Effector memory CD4-positive, alpha-beta T cell (primary cell): ENCODE data around the gene DHRS3.
"Not testable (repeated sequence)": the region's sequence is repeated elsewhere in the genome, so short reads cannot be mapped to it uniquely, and the experiment has no call there.

Source experiments
- DNase-seq, 3 donors: peaks; one replicate each; pipeline ENCODE4 v3.0.0-alpha.2; 2020
- H3K27ac ChIP-seq: 2 replicates; pipeline ENCODE4 v1.7.0; 2013; ENCODE audit warnings: mild to moderate bottlenecking, low read length, moderate library complexity; ENCODE audit not compliant: insufficient read depth, poor library complexity, severe bottlenecking
- H3K27me3 ChIP-seq: replicated peaks from 2 replicates; pipeline ENCODE4 v1.7.0; 2013; ENCODE audit warnings: mild to moderate bottlenecking, low read length; ENCODE audit not compliant: insufficient read depth, control insufficient read depth, poor library complexity, severe bottlenecking
- H3K36me3 ChIP-seq: 2 replicates; pipeline ENCODE4 v1.7.0; 2013; ENCODE audit warnings: mild to moderate bottlenecking, low read length, moderate library complexity; ENCODE audit not compliant: control insufficient read depth, insufficient read depth
- H3K4me1 ChIP-seq: 2 replicates; pipeline ENCODE4 v1.7.0; 2013; ENCODE audit warnings: low read length, mild to moderate bottlenecking; ENCODE audit not compliant: control insufficient read depth, insufficient read depth, poor library complexity, severe bottlenecking
- H3K4me3 ChIP-seq: 2 replicates; pipeline ENCODE4 v1.7.0; 2013; ENCODE audit warnings: low read length, low read depth, mild to moderate bottlenecking; ENCODE audit not compliant: insufficient read depth, poor library complexity, severe bottlenecking
- H3K9me3 ChIP-seq: 2 replicates; pipeline ENCODE4 v1.7.0; 2013; ENCODE audit warnings: mild to moderate bottlenecking, low read length, moderate library complexity; ENCODE audit not compliant: control insufficient read depth

DHRS3 gene

DNA sequence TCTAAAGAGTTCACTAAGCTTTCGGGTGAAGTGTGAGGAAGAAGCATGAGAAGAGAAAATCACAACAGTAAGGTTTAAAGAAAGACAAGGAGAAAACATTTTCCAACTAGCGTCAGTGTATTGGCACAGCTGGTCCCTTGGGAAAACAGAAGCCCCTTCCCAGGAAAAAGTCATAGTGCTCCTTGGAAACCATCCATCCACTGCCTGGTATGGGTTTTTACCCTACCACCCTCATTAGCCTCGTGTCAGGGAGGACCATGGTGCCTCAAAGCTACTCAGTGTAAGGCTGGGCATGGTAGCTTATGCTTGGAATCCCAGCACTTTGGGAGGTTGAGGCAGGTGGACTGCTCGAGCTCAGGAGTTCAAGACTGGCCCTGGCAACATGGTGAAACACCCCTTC, 38.6 kb upstream of the DHRS3 start:
- H3K27me3 ChIP-seq = no peaks in the 10 kb centered on the region
- H3K4me3 ChIP-seq = no peak overlapping the region
- H3K36me3 ChIP-seq = no peaks in the 10 kb centered on the region
- no peaks in the 10 kb centered on the region for H3K9me3 ChIP-seq
- DNase-seq = no peak
- no peaks in the 10 kb centered on the region for H3K4me1 ChIP-seq
- H3K27ac ChIP-seq = no peak overlapping the region

DNA sequence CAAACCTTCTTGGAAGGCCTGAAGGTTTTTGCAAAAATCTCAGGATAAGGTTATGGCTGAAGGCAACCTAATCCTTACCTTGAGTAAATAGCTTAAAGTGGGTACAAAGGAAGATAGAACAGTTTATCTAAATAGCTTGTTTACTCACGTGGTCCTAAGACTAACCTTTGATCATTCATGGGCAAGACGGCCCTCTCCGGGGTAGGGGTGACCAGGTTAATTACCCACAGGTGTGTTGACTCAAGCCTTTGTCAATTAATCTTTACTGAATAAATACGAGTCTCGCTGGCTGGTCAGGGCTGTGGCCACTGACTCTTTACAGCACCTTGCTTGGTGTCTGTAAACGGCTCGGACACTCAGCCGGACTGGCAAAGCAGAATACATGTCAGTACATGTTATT, 36.6 kb upstream of the DHRS3 start:
- Histone ChIP-seq H3K27me3 (no peaks in the 10 kb centered on the region), H3K36me3 (no peaks in the 10 kb centered on the region), H3K4me3 (no peak overlapping the region), H3K27ac (no peak overlapping the region), H3K4me1 (no peaks in the 10 kb centered on the region), H3K9me3 (no peaks in the 10 kb centered on the region)
- no peak for DNase-seq

DNA sequence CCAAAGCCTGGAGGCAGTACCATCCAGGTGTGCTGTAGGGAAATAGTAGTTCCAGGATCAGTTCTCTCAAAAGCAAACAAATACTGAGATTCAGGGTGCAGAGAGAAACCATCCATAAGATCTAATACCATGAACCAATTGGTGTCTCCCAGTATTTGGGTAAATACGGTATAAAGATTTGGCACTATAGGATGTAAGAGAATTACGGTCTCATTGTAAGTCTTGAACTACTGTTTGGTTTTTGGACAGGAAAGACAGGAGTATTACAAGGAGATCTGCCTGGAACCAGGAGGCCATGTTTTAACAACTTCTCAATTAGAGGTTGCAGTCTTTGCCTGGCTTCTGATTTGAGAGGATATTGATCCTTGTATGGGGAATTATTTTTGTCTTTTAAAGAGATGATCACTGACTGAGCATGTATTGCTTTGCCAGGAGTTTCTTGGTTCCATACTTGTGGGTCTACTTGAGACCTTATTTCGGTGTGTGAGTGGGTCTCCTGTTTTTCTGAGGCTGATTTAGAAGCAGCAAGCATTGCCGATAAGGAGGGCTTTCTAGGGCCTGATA, 36.1 kb upstream of the DHRS3 start:
- no peaks in the 10 kb centered on the region for H3K4me1 ChIP-seq
- no peak overlapping the region for H3K4me3 ChIP-seq
- H3K27me3 ChIP-seq = no peaks in the 10 kb centered on the region
- no peaks in the 10 kb centered on the region for H3K36me3 ChIP-seq
- no peak overlapping the region for H3K27ac ChIP-seq
- DNase-seq = no peak
- H3K9me3 ChIP-seq = no peaks in the 10 kb centered on the region

DNA sequence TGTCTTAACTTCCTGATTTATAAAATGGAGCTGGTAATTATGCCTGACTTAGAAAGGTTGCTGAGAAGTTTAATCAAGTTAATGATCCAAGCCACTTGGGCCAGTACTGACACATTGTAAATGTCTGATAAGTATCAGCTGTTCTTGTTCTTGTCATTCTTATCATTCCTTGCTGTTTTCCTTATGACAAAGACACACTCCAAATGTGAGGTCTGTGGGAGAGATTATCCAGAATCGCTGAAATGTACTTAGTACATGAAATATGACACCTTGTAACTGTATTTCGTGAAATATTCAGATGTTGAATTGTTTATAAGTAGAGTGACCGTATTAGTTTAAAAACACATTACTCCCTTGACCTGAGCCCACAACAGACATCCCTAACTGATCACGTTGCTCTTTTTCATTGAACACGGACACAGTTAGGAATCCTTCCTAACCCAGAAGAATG, 32.0 kb upstream of the DHRS3 start:
- Histone ChIP-seq H3K27me3 (no peaks in the 10 kb centered on the region), H3K4me1 (no peaks in the 10 kb centered on the region), H3K36me3 (no peaks in the 10 kb centered on the region), H3K4me3 (no peak overlapping the region), H3K9me3 (no peaks in the 10 kb centered on the region), H3K27ac (no peak overlapping the region)
- no peak for DNase-seq

DNA sequence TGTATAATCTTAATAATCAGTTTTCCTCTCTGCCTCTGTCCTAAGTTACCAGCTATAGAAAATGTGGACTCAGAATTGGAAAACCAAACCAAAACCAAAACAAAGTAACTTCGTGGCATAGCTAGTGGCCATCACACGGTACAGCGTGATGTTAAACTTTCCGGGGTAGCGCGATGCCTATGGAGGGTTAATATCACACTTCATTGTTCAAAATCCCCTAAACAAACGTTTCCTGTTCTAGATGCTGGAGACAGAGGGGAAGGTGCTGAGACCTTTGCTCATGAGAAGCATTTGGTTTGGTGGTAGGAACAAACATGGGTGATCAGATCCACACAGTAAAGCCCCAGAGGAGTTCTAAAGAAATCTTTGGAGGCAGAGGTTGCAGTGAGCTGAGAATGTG, 30.7 kb upstream of the DHRS3 start:
- no peak overlapping the region for H3K4me3 ChIP-seq
- no peak overlapping the region for H3K27ac ChIP-seq
- DNase-seq = no peak
- no peaks in the 10 kb centered on the region for H3K27me3 ChIP-seq
- H3K36me3 ChIP-seq = no peaks in the 10 kb centered on the region
- H3K9me3 ChIP-seq = no peaks in the 10 kb centered on the region
- H3K4me1 ChIP-seq = no peaks in the 10 kb centered on the region

DNA sequence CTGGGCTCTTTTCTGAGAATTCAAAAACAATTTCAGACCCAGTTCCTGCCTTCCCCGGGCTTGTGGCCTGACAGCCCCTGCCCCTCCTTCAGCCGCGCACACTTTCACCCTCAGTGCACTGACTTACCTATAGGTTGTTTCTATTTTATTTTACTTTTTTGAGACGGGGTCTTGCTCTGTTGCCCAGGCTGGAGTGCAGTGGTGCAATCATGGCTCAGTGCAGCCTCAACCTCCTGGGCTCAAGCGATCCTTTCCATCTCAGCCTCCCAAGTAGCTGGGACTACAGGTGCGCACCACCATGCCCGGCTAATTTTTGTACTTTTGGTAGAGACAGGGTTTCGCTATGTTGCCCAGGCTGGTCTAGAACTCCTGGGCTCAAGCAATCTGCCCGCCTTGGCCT, 27.4 kb upstream of the DHRS3 start:
- not testable (repeated sequence) for H3K27ac ChIP-seq, H3K4me1 ChIP-seq, H3K4me3 ChIP-seq, H3K27me3 ChIP-seq, H3K9me3 ChIP-seq, H3K36me3 ChIP-seq, DNase-seq

DNA sequence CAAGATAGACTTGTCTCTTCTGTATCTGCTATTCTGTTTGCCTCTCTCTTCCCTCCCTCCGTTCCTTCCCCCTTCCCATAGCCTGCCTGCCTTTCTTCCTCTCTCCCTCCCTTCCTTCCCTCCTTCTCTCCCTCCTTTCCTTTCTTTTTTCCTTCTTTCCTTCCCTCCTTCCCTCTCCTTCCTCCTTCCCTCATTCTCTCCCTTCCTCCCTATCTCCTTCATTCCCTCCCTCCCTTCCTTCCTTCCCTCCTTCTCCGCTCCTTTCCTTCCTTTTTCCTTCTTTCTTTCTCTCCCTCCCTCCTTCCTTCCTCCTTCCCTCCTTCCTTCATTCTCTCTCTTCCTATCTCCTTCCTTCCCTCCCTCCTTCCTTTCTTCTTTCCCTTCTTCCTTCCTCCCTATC, 26.8 kb upstream of the DHRS3 start:
- no peak for DNase-seq
- Histone ChIP-seq H3K9me3 (no peaks in the 10 kb centered on the region), H3K27me3 (no peaks in the 10 kb centered on the region), H3K36me3 (no peaks in the 10 kb centered on the region), H3K4me3 (no peak overlapping the region), H3K4me1 (no peaks in the 10 kb centered on the region), H3K27ac (no peak overlapping the region)

DNA sequence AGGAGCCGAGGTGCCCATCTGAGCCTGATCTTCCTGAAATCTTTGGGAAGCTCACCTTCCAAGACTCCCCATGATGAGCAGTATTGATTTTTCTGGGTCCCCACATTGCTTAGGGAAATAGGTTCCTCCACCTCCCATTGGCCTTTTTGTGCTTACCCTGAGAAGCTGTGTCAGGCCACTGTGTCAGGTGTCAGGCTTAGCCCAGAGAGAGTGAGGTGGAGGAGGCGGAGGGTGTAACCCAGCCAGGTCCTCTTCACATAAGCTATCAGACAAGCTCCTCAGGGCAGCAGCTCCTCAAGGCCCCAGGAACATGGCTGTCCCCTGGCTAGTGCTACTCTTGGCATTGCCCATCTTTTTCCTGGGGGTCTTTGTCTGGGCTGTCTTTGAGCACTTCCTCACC, 26.2 kb upstream of the DHRS3 start:
- no peak for DNase-seq
- H3K36me3 ChIP-seq = no peaks in the 10 kb centered on the region
- H3K4me1 ChIP-seq = no peaks in the 10 kb centered on the region
- no peaks in the 10 kb centered on the region for H3K27me3 ChIP-seq
- H3K9me3 ChIP-seq = no peaks in the 10 kb centered on the region
- no peak overlapping the region for H3K4me3 ChIP-seq
- H3K27ac ChIP-seq = no peak overlapping the region

DNA sequence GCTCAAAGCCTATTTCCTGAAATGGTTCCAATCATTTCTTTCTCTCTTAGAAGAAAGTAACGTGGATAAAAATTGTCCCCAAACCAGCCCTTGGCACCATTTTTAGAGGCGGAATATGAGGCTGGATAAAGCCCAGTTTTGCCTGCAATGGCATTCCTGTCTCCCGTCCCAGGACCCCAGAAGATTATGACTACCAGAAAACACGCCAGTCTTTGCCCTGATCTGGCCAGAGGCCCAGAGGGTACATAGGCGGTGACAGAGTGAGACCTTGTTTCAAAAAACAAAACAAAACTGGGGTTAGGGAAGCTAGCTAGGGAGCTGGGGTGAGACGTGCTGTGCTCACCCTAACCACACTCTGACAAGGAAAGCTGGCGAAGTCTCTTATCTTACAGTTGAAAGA, 25.8 kb upstream of the DHRS3 start, which contains the start of gene AADACL4:
AADACL4 (plus strand) TSS at position 301 of the 400 bp plus-strand sequence. CDS start 462 bp downstream, outside the sequence.
- Histone ChIP-seq H3K27me3 (no peaks in the 10 kb centered on the region), H3K36me3 (no peaks in the 10 kb centered on the region), H3K9me3 (no peaks in the 10 kb centered on the region), H3K27ac (no peak within 1 kb of the TSS), H3K4me1 (no peaks in the 10 kb centered on the region), H3K4me3 (no peak within 1 kb of the TSS)
- no peak for DNase-seq

DNA sequence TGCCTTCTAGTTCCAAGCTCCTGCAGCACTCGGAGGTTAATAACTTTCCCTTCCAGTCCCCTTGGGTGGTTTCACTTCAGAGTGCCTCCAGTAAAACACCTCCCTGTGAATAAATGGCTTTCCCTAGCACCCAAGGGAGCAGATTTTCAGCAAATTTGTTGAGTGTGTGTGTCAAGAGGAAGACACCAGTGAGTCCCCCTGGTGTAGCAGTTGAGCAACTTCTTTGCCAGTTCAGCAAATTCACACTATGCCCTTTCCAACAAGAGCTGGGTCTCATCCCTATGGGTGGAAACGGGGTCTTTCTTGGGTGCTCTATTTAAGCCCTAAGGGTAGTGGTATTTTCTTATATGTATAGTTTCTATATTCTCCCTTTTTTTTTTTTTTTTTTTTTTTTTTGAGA, 25.1 kb upstream of the DHRS3 start:
- H3K27me3 ChIP-seq = no peaks in the 10 kb centered on the region
- H3K4me3 ChIP-seq = no peak overlapping the region
- H3K36me3 ChIP-seq = no peaks in the 10 kb centered on the region
- H3K4me1 ChIP-seq = no peaks in the 10 kb centered on the region
- H3K27ac ChIP-seq = no peak overlapping the region
- DNase-seq = no peak
- no peaks in the 10 kb centered on the region for H3K9me3 ChIP-seq

DNA sequence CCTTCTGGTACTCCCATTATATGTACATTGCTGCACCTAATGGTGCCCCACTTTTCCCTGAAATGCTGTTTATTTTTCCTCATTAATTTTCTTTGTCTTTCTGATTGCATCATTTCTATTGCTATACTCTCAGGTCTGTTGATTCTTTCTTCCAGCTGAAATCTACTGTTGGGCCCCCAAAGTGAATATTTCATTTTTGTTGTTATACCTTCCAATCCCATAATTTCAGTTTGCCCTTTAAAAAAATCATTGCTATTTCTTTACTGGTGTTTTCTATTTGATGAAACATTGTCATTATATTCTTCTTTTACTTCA, 22.9 kb upstream of the DHRS3 start:
- no peak for DNase-seq
- no peaks in the 10 kb centered on the region for H3K9me3 ChIP-seq
- H3K27ac ChIP-seq = no peak overlapping the region
- H3K4me1 ChIP-seq = no peaks in the 10 kb centered on the region
- H3K27me3 ChIP-seq = no peaks in the 10 kb centered on the region
- no peak overlapping the region for H3K4me3 ChIP-seq
- no peaks in the 10 kb centered on the region for H3K36me3 ChIP-seq
